Measurements from ENCODE around the gene RHBDL3.
A peak's percentile ranks its signal among the peaks of the same experiment; 100 is the strongest.
"Not testable (repeated sequence)": the region's sequence is repeated elsewhere in the genome, so short reads cannot be mapped to it uniquely, and the experiment has no call there.

The RHBDL3 gene, protein sequence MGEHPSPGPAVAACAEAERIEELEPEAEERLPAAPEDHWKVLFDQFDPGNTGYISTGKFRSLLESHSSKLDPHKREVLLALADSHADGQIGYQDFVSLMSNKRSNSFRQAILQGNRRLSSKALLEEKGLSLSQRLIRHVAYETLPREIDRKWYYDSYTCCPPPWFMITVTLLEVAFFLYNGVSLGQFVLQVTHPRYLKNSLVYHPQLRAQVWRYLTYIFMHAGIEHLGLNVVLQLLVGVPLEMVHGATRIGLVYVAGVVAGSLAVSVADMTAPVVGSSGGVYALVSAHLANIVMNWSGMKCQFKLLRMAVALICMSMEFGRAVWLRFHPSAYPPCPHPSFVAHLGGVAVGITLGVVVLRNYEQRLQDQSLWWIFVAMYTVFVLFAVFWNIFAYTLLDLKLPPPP

DNA sequence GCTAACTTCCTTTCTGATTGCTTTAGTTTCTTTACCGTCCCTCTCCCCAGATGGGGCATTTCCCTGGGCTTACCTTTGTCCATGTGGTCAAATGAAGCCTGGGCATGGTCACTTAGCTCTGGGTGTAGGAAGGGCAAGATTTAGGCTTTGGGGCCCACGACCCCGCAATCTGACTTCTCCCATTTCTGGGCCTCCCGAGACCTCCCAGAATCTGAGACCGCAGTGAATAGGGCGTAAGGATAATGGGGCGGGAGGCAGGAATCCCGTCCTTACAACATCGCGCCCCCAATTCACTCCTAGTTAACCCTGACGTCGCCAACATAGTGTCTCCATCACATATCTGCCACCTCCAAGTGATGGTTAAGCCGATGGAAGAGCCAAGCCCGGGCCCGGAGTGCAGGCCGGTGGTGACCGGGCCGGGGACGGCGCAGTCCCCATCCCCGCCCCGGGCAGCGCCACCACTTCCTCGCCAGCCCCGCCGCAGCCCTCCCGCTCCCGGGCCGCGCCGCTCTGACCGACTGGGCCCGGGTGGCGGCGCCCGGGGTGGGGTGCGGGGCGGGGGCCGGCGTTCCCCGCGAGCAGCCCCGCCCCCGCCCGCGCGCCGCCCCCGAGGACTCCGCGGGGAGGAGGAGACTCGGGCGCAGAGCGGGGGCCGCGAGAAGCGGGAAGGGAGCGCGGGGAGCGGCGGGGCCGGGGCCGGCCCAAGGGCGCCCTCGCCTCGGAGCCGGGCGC, at the start of gene RHBDL3:
Gene RHBDL3, plus strand, starts transcription at position 641 of the 732 bp plus-strand sequence. CDS start 358 bp downstream, outside the sequence.
- DNase-seq, result peak; percentile 48

DNA sequence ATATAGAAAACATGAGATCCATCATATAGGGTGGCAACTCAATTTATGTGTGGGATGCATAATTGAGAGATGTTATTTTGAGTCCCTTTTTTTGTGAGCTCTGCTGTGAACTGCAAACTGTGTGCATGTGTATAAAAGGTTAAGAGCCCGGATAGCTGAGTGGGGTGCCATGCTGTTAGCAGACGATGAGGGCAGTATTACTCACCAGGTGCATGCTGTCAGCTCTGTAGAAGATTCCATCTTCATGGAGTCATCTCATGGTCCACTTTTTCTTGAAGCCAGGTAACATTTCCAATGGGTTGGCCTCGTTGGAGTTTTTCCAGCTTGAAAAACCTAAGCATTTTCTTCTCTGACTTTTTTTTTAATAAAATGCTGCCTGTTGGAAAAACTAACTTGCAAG, 43.0 kb upstream of the RHBDL3 start:
- DNase-seq, result no peak

DNA sequence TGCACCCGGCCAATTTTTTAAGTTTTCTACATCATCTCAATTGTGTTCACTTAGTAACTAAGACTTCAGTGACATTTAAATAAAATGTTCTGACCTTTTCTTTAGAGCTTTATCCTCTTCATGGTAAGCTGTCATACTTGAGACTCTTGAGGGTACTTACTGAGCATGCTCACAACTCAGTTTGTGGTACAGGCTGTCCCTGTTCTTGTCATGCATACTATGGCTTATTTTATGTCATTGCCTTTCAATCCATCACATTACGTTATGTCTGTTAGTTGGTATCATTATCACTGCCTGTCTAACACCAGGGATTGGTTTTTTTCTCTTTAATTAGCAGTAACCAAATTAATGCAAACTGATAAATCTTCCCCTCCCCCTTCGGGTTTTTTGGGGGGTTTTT, 41.9 kb upstream of the RHBDL3 start:
- no peak for DNase-seq

DNA sequence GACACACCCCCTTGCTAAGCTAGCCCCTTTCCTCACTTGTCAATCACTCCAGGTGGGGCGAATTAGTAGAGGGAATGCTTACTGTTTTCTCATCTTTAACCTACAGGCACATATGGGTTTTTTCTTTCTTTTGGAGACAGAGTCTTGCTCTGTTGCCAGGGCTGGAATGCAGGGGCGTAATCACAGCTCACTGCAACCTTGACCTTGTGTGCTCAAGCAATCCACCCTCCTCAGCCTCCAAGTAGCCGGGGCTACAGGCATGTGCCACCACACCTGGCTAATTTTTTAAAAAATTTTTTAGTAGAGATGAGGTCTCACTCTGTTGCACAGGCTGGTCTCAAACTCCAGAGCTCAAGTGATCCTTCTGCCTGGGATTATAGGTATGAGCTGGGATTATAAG, 38.7 kb upstream of the RHBDL3 start:
- DNase-seq, result no peak

DNA sequence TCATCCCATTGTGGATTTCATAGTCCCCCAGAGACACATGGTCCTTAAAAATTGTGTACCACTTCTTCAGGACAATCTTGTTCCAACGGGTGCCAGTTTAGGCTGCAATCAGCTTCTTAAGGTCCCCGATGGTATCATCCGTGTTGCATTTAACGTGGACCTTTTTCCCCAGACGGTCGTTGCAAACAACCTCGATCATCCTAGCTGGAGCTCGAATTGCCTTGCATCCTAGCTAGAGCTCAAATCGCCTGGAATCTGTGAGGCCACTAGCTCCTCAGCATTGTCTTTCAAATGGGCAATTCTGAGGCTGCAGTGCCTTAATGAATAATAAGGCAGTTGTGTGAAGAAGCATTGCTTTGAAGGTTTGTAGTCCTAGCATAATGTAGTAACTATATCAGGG, 37.7 kb upstream of the RHBDL3 start:
- DNase-seq, result no peak

DNA sequence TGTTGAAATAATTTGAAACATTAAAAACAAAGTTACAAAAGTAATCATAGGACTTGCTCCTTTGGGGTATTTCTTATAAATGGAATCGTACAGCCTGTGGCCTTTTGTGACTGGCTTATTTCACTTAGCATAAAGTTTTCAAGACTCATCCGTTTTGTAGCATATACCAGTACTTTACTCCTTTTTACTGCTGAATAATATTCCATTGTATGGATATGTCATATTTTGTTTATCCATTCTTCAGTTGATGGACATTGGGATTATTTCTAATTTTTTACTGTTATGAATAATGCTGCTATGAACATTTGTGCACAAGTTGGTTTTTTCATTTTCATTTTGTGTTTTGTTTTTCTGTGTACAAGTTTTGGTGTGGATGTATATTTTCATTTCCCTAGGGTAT, 30.0 kb upstream of the RHBDL3 start:
- no peak for DNase-seq

DNA sequence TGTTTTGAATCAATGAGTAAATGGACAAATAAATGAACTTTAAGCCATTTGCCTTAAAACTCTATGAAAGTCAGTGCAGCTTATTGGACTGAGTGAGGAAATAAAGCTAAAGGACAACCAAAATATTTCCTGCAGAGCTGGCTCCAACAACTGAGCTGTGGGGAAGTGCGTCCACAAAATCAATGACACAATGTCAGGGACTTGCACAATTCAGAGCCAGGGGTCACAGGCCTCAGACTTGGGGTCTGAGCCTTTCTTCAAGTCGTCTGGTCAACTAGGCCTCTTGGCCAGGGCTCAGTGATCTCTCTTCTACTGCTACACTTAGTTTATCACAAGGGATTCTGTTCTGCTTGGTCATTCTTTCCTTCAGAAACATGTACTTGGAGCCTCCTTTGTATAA, 26.2 kb upstream of the RHBDL3 start:
- no peak for DNase-seq

DNA sequence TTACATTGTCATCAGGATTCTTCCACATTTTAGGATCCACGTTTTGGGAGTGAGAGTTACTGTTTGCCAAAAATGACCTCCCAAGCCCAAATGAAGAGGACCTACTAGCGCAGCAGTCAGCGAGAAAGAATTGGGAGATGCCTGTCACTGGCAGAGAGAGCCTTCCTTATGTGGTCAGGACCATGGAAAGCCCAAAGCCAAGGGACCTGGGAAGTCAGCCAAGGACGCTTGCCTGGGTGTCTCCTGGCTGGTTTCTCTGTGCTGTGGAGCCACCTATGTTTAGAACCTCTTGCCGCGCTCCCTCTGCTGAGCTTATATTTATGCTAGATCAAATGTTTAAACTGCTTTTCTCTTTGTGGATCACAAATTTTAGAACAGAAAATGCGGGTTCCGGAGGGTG, 24.9 kb upstream of the RHBDL3 start:
- peak; percentile 61 for DNase-seq

DNA sequence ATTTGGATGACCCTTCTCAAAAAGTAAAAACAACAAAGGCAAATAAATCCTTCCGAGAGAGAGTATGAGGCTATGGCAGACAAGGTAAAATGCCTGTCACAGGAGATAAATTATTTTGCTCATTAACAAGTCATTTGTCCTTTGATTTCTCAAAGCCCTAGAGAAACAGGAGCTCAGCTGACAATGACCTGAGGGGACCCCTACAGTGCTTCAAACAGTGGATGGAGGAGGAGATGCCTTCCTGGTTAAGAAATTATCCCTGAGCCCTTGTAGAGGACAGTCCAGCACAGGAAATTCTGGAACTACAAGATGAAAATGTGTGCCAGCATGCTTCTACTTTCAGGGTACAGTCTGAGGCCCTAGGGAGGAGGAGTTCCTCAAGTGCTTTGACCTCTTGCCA, 24.0 kb upstream of the RHBDL3 start:
- DNase-seq, result no peak

DNA sequence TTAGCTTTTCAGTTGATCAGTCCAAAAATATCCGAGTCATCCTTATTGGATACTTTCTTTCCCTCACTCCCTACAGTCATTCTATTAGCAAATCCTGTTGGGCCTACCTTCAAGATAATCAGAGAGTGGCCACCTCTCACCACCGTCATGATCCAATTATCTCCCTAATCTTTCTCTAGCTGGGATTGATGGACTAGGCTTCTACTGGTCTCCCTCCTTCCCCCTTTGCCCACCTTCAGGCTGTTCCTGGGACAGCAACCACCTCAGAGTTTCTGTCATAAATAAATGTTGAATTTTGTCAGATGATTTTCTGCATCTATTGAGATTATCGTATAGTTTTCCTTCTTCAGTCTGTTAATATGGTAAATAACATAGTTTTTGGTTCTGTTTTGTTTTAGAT, 16.2 kb upstream of the RHBDL3 start:
- no peak for DNase-seq

DNA sequence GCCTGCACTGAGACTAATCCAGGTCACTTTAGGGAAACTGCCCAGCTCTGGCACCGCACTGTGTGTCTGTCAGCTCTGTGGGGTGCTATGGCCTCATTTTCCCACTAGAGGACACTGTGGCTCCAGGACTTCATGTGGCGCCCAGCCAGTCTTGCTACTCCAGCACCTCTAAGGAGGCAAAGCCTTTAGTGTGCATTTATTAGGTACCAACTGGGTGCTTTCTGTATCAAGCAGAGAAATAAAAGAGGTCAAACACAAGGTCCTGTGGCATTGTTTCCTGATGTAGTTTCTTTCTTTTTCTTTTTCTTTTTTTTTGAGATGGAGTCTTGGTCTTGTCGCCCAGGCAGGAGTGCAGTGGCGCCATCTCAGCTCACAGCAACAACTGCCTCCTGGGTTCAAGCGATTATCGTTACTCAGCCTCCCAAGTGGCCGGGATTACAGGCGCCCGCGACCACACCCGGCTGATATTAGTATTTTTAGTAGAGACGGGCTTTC, 12.5 kb upstream of the RHBDL3 start:
- peak; percentile 78 for DNase-seq

DNA sequence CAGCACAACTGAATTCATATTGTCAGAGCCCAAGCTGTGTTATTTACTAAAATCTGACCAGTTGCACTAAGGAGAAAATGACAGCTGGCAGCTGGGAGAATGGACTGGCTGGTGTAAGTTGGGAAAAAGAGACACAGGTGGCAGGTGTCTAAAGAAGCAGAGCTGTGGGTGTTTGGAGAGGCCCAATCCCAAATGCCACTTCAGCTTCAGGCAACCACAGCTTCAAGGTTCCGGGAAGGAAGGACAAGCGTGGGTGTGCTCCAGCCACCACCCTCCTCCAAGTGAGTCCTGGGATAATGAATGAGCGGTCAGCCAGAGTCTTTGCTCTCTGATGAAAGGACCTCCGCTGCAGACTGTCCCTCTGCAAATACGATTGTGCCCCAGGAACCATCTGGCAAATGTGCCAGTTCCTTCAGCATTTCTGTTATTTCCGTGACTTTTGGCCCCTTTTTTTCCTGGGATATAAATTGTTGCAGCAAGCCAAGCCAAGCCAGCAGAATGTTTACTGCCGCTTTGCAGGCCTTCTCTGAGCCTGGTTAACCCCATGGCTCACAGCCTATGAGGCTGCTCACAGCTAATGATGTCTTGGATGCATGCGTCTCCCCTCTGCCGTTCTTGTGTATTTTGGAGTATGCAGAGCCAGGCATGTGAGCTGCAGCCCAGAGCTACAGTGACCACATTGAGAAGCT, 9.5 kb upstream of the RHBDL3 start:
- no peak for DNase-seq

DNA sequence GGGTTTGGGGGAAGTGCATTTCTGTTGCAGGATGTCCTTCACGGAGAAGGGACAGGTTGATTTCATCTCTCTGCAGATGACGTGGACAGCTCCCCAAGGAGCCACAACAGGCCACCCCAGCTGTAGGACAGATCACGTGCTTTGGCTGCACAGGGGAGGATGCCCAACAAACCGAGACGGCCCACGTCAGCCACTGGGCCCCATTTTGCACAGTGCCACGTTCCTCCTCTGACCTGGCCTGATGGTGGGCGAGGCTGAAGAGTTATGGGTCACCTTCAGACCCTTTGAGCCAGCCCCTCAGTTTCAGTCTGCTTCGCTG, 9.0 kb upstream of the RHBDL3 start:
- no peak for DNase-seq

DNA sequence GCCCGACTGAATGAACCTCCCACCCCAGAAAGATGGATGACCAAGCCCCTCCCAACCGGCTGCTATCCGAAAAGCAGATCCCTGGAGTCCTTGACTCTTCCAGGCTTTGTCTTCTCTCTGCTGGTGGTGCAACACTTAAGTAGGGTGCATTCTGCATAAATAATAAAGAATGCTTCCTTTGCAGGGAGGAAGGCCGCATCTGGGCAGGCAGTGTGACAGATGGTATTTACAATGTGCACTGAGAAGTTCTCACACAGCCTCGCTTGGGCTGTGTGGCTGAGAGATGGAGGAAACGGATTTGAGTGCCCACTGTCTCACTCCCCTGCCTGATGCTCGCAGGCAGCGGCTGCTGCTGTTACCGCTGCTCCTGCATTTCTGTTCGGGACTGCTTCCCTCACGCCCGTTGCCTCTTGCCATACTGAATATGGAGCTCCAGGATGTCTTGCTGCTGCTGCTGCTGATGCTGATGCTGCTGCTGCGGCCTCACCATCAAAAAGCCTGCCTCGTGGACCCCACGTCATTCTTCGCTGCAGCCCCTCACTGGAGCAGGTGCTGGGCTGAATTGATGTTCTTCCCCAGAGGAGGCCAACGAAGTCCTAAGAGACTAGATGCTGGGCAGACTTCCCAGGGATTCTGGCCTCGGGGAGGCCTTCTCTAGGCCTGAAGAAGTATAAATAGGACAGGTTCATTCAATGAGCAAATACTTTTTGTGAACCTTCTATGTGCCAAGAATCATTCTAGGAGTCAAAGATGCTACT, 7.1 kb upstream of the RHBDL3 start:
- no peak for DNase-seq

DNA sequence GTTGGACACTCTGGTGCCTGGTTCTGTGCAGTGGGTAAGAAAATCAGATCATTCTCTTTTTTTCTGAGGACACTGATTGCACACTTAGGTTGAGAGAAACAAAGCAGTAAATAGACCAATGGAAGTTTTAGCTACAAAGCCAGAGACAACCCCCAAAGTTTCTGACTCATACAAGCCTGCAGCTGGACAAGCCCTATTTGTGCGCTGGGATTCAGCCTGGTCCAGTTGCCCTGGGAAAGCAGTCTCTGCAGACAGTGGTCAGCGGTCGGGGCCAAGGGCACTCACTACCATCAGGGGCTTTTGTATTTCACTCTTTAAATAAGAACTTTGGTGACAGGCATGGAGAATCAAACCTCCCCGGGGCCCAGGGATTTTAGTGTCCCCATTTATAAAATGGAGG, 6.0 kb upstream of the RHBDL3 start:
- DNase-seq, result no peak

DNA sequence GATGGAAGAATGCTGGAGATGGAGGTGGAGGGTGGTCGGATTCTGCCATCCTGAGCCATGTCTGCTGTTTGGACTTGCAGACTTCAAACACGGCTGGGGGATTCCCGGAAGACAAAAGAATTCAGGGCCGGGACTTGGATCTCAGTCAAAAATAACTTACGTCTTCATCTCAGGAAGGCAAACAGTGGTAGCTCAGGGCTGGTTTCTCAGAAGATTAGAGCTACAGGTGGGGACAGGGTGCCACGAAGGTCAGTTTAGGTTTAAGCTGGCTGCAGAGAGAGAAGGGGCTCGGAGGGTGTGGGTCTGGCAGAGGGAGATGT, 4.3 kb upstream of the RHBDL3 start:
- no peak for DNase-seq

DNA sequence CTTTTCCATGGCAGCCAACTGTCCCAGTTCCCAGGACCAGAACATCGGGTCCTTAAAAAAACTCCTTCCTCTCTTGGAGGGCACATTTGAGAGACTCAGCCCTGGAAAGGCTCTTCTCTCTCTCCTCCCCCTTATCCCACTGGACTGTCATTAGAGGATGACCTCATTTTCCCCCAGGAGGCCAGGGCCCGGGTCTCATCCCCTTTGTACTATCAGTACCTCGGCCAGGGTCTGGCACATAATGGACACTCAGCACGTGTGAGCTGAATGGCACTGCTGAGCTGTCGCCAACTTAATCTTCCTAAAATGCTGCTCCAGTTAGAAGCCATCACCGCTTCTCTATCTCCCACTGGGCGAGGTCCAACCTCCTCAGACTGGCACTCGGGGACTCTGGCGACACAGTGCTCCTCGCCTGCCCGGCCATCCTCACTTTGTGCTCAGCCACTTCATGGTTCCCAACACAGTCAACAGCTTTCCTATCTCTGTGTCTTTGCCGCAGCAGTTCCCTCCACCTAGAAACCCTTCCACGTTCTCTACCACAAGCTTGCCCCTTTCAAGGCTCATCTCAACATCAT, 3.6 kb upstream of the RHBDL3 start:
- DNase-seq, result no peak

DNA sequence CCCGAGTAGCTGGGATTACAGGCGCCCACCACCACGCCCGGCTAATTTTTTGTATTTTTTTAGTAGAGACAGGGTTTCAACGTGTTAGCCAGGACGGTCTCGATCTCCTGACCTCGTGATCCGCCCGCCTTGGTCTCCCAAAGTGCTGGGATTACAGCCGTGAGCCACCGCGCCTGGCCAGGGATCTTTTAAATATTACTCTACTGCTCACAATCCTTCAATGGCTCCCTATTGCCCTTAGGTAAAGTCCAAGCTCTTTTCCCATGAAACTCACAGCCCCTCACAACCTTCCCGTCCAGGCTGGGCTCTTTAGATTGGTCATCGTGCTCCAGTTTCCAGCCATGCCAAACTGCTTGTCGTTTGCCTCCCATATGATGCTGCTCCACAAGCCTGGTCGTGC, 2.1 kb upstream of the RHBDL3 start:
- not testable (repeated sequence) for DNase-seq

DNA sequence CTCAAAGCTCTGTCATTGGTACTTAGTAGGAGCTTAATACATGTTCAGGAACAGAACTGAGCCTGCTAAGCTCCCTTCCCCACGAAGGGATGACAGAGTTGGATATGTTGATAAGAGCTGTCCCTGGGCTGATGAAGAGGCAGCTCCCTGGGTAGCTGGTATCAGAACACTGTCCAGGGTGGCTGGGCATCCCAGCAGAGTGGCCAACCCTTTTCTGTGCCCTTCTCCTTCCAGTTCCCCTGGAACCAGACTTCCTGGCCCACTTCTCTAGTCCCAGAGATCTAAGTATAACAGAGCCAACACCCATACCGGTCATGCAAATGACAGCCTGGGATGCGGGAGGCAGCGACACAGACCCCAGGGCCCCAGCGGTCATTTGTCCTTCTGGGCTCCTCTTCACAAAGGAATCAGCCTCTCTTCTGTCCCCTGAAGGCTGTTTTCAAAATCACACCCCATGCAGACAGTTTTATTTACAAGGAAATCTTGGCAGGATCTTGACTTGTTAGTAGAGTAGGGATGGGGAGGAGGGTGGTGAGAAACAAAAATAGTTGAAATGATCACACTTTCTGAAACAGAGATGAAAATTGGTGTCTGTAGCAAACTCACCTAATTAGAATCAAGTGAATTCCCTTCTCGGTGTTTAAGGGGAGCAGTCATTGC, 1.4 kb upstream of the RHBDL3 start:
- no peak for DNase-seq

DNA sequence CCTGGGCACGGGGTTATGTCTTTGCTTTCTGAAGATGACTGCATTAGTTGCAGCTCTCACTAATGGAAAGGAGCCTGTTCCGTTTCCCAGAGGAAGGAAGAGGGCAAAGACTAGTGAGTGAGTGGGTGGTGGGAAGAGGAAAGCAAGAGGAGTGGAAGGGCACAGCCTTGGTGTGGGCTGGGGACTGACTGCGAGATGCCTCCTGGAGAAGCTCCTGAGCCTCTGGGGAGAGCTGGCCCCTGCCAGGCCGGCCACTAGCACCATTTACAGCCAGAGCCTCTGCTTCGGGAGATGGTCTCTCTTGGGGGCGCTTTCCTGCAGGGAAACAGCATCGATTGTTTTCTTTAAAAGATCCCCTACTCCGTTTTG, 825 bp upstream of the RHBDL3 start:
- DNase-seq, result no peak

DNA sequence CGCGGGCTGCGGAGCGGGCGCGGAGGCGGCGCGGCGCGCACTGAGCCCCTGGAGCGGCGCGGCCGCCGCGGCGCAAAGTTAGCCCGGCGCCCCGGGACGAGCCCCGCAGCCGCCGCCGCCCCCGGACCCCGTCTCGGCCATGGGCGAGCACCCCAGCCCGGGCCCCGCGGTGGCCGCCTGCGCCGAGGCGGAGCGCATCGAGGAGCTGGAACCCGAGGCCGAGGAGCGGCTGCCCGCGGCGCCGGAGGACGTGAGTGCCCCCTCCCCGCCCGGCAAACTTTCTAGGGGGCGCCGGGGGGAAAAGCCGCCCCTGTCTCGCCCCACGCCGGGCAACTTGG, 388 bp downstream of the RHBDL3 start:
- DNase-seq, result no peak

Measured in right hindlimb (tissue), 1 donor.